Left lung (tissue), 10 donors: ENCODE results near the gene CCDC175. TPM values are rescaled to one million over a fixed set of nuclear protein-coding genes. Genes with fewer than 3 reads are reported as not detected.

Experiments
- ATAC-seq: fragments of 200-7000 bp; cut with Tn5 transposase; one replicate; pipeline ENCODE4 v1.9.1; 2020; ENCODE audit warnings: moderate library complexity
- DNase-seq, 4 donors: peaks; one replicate each; pipeline ENCODE4 v3.0.0-alpha.2; 2013 to 2020
- H3K27ac ChIP-seq, 2 donors: fragments of 200-600 bp; sonication (generic) in 1 of 2; one replicate each; pipeline versions ENCODE4 v1.5.0 to v1.8.0; 2020 to 2021
- H3K27me3 ChIP-seq, 2 donors: fragments of 200-600 bp; sonication (generic) in 1 of 2; one replicate each; pipeline versions ENCODE4 v1.5.0 to v1.8.0; 2020 to 2021
- H3K36me3 ChIP-seq, 2 donors: fragments of 200-600 bp; sonication (generic) in 1 of 2; one replicate each; pipeline versions ENCODE4 v1.5.0 to v1.8.0; 2020 to 2021
- H3K4me1 ChIP-seq, 2 donors: fragments of 200-600 bp; one replicate each; pipeline ENCODE4 v1.8.0; 2021
- H3K4me3 ChIP-seq, 2 donors: fragments of 200-600 bp; sonication (generic) in 1 of 2; one replicate each; pipeline versions ENCODE4 v1.5.0 to v1.8.0; 2020 to 2021; ENCODE audit warnings: mild to moderate bottlenecking in 1 of 2
- H3K9me3 ChIP-seq, 2 donors: fragments of 200-600 bp; sonication (generic) in 1 of 2; one replicate each; pipeline versions ENCODE4 v1.5.0 to v1.8.0; 2020 to 2021
- CTCF ChIP-seq, 2 donors: fragments of 200-600 bp; sonication (generic) in 1 of 2; IDR thresholded peaks; one replicate each; pipeline versions ENCODE4 v1.5.0 to v1.8.0; 2021; ENCODE audit warnings: antibody characterized with exemption in 2 of 2
- intact Hi-C, 2 donors: fragments of 100-400 bp; cut with DNase I; formaldehyde crosslinking; loops; one replicate each; pipeline versions ENCODE4 v1.11.2 to v1.14.2; 2022
- polyA plus RNA-seq, 6 donors: library from polyadenylated mRNA; unstranded; fragments of 120-200 nt; gene quantifications; one replicate each; pipeline ENCODE4 v1.2.1, GENCODE V29; 2013; ENCODE audit not compliant: insufficient read length in 6 of 6
- total RNA-seq, 2 donors: library from RNA; stranded (reverse); fragmentation: NEBNext Ultra II Directional; extraction: Animal tissue kit (Norgen Biotek cat#: 25700); gene quantifications; one replicate each; pipeline ENCODE4 v1.2.1, GENCODE V29; 2021
- donor health status: DM: no; HTN: yes; CAD: no.
- donor health status: DM: no; HTN: no; CAD: no.

The CCDC175 gene
- total and polyA plus RNA-seq, 8 donors, result 0.30 to 0.66 (median 0.41) TPM; not detected in 3

- Histone ChIP-seq H3K27ac (no peak overlapping the region), H3K36me3 (peaks cover 0 to 59% of the 10 kb centered on the region in 2 donors), H3K4me1 (no peaks in the 10 kb centered on the region), H3K27me3 (no peaks in the 10 kb centered on the region), H3K9me3 (no peaks in the 10 kb centered on the region), H3K4me3 (no peak overlapping the region)
- intact Hi-C loops, result no loop called here
- TF ChIP-seq CTCF (IDR thresholded peaks at IDR 0.05), result no peak
- ATAC-seq (no peak), DNase-seq (no peak)
Measured at GRCh38 chr14:59474172-59474571, 102.4 kb downstream of the CCDC175 start.

- H3K4me3 ChIP-seq, result peak within 1 kb of the TSS; percentile 52 to 57
- peaks cover 5 to 19% of the 10 kb centered on the region in 2 donors for H3K4me1 ChIP-seq
- DNase-seq (peak in 2 of 4 donors; percentile 62 to 78), ATAC-seq (peak; percentile 63)
- peaks cover 0 to 4% of the 10 kb centered on the region in 2 donors for H3K36me3 ChIP-seq
- no peaks in the 10 kb centered on the region for H3K9me3 ChIP-seq
- H3K27me3 ChIP-seq, result peaks cover 0 to 29% of the 10 kb centered on the region in 2 donors
- no peak for TF ChIP-seq CTCF (IDR thresholded peaks at IDR 0.05)
- H3K27ac ChIP-seq, result peak within 1 kb of the TSS in 1 of 2 donors; percentile 8
- intact Hi-C loops, result no loop called here
Measured at GRCh38 chr14:59465316-59466135, 111.1 kb downstream of the CCDC175 start, which contains the start of gene GPR135. Gene GPR135, minus strand, starts transcription at chr14:59465380. Its CDS starts 154 bp downstream, at chr14:59465226.

- Histone ChIP-seq H3K36me3 (no peaks in the 10 kb centered on the region), H3K4me3 (peak overlapping the region; percentile 52 to 57), H3K27me3 (peaks cover 0 to 29% of the 10 kb centered on the region in 2 donors), H3K9me3 (no peaks in the 10 kb centered on the region), H3K4me1 (peaks cover 5 to 19% of the 10 kb centered on the region in 2 donors), H3K27ac (peak overlapping the region in 1 of 2 donors; percentile 8)
- peak; percentile 63 to 92 (median 71) for DNase-seq
- no peak for TF ChIP-seq CTCF (IDR thresholded peaks at IDR 0.05)
- peak; percentile 89 for ATAC-seq
- intact Hi-C loops, result no loop called here
Measured at GRCh38 chr14:59464486-59465315, 111.9 kb downstream of the CCDC175 start.

GRCh38 chr14:59463787-59464485 lies 112.7 kb downstream of the CCDC175 start:
- H3K27me3 ChIP-seq, result peaks cover 0 to 29% of the 10 kb centered on the region in 2 donors
- H3K4me1 ChIP-seq, result peaks cover 5 to 19% of the 10 kb centered on the region in 2 donors
- H3K9me3 ChIP-seq, result no peaks in the 10 kb centered on the region
- no peak for TF ChIP-seq CTCF (IDR thresholded peaks at IDR 0.05)
- H3K27ac ChIP-seq, result peak overlapping the region in 1 of 2 donors; percentile 8
- no peaks in the 10 kb centered on the region for H3K36me3 ChIP-seq
- no peak for ATAC-seq
- H3K4me3 ChIP-seq, result peak overlapping the region; percentile 52 to 57
- intact Hi-C loops, result no loop called here
- peak in 3 of 4 donors; percentile 21 to 58 (median 28) for DNase-seq
